Non-pigmented ciliary epithelial cell (primary cell): ENCODE measurements around the gene DIO3.
"Not testable (repeated sequence)": the region's sequence is repeated elsewhere in the genome, so short reads cannot be mapped to it uniquely, and the experiment has no call there.

ENCODE experiments used
- DNase-seq: peaks from one replicate; pipeline ENCODE4 v3.0.0-alpha.2; 2010; ENCODE audit warnings: low read depth

DIO3 gene

DNA sequence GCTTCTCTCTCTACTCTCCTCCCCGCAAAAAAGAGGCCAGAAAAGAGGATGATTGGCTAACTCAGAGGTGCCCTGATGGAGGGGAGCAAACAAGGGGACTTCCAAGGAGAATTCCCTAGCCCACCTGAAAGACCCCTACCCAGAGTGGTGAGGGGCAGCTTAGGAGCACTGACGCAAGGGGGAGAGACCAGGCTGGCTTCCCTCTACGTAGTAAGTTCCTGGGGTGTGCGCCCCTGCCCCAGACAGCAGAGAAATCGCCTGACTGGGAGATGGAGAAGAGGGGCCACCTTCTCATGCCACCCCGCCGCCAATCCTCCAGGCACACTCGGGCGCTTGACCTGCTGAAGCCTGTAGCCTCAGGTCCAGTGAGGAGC, 2.1 kb upstream of the DIO3 start:
- DNase-seq, result no peak

DNA sequence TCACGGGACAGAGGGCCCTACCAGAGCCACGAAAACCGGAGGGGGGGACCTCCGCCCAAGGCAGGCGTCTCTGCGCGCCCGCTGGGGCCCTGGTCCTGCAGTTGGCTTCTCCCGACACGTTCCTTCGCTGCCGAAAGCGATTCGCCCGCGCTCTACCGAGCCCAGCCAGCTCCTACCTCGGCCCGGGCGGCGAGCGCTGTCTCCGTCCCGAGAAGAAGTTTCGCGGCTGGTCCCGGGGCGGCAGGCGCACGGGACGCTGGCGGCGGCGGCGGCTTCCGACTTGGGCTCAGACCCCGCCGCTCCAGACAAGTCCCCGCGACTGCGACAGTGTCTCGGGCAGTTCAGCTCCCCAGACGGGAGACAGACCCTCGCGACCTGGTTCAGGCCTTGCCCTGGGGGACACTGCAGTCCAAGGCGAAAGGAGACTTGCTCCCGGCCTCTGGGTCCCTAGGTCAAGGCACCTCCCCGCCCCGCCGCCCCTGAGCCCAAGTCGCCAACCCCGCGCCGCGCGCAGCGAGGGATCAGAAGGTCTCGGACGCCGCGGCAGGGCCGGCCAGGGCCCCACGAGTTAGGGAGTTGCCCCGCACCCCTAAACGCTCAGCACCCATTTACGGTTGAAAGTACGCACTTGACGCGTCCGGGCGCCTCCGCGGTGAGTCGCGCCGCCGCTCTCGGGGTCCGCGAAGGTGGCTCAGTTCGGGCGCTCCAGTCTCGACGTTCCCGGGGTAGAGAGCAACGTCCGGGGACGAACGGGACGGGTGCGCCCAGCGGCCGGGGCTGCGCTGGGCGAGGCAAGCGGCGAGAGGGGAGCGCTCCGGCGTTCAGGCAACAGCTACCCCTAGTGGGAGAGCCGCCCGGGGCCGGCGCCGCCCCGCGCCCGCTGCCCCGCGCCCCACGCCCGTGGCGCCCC, 1.4 kb upstream of the DIO3 start:
- no peak for DNase-seq

DNA sequence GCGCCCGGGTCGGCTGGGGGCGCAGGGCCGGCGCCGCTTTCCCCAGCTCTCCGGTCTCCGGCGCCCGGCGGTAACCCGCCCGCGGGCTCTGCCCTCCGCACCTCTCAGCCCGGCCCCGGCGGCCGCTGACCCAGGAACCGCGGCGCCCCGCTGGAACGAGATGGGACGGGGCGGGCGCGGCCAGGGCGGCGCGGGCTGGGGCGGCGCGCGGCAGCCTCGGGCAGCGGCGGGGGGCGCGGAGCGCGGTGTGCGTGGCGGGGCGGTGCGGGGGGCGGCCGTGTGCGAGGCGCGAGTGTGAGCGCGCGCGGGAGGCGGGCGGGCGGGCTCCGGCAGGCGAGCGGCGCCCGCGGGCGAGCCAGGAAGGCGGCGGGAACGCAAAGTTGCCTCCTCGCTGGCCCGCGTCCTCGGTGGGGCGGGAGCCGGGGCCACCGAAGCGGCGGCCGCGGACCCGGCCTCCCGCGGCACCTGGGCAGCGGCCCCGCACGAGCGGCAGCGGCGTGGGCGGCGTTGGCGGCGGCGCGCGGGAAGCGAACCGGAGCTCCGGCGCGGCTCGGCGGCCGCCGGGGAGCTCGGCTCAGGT, 671 bp upstream of the DIO3 start:
- no peak for DNase-seq

DNA sequence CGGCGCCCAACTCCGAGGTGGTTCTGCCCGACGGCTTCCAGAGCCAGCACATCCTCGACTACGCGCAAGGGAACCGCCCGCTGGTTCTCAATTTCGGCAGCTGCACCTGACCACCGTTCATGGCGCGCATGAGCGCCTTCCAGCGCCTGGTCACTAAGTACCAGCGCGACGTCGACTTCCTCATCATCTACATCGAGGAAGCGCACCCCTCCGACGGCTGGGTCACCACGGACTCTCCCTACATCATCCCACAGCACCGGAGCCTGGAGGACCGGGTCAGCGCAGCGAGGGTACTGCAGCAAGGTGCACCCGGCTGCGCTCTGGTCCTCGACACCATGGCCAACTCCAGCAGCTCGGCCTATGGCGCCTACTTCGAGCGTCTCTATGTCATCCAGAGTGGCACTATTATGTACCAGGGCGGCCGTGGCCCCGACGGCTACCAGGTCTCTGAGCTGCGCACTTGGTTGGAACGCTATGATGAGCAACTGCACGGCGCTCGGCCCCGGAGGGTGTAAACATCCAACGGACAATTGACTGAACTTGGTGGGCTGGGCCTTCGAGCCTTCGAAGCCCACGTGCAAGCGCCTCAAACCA, 699 bp downstream of the DIO3 start:
- DNase-seq, result no peak

DNA sequence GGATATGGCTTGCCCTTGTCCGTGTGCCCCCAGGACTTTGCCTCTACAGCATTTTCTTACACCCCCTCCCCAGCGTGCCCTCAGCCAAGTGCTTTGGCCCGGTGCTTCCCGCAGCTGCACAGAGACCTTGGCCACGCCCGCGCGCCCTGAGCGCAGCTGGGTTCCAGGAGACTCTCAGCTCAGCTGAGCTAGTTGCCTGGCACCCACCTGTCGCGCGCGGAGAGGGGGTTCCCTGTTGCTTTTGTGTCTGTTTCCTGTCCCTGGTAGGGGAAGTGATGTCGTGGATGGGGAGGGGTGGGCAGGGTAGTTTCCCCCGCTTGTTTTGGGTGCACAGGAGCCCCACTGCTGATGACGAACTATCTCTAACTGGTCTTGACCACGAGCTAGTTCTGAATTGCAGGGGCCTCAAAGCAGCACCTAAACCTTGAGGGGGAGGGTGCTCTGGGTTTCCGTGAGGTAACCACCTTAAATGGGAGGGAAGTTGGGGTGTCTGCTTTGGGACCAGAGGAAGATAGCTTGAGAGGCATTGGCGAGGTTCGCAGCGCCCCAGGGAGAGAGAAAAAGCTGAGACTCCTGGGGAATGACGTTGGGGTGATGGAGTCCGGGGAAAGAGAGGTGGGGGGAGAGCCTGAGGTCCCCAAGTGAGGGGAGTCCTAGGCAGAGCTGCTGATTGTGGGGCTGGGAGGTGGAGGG, 1.5 kb downstream of the DIO3 start:
- DNase-seq, result no peak

DNA sequence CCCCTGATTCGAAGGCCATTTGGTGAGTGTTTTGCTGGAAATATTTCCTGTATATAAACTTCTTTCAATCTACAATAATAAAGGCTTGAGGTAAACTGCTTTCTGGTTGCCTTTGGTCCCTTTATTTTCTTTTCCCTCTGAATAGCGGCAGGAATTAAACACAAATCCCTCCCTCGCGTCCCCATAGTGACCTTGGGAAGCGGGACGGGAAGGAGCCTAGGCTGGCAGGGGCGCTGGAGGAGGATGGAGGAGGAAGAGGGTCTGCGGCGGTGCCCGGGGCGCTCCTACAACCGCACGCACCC, 2.0 kb downstream of the DIO3 start:
- no peak for DNase-seq

DNA sequence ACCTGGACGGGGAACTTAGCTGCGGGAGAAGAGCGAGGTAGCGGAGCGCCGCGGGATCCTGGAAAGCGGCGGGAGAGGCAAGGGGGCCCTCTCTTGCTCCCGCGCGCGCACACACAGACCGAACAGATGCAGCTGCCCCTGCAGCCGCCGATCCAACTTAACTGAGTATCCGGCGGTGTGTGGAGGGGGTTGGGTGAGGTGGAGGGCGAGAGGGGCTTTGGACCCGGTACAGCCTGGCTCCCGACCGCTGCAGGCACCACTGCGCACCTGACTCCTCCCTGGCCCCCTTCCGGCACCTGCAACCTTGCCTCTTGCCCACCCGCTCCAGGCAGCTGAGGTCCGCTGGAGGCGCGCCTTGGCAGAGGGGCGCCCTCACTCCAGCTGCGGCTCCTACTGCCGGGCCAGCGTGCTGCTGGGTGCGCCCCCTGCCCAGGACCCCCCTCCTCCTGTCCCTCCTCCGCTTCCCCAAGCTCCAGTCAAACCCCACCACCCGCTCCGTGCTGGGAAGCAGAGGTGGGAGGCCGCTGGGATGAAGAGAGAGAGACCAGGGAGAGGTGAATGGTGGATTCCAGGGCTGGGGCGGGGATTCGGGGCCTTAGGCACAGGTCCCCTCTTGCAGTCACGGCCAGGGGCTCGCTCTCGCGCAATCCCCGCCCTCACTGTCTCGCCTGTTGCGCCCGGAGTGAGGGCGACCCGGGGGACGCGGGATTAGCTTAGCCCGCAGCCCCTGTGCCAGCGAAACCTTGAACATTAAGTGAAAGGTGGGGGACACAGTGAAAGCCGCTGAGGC, 2.6 kb downstream of the DIO3 start:
- DNase-seq, result no peak

DNA sequence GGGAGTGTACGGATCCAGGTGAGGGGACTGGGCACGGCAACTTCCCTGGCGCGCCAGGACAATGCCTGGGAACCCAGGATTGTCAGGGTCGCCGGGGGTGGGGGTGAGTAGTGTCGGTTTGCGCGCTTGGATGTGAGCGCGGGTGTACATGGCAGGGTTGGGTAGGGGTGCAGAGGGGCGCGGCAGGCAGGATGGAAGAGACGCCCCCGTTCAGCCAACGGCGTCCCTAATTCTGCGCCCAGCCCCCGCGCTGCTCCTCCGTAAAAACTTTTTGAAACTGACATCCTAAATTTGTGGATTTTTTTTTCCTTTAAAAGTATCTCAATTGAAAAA, 3.1 kb downstream of the DIO3 start:
- no peak for DNase-seq

DNA sequence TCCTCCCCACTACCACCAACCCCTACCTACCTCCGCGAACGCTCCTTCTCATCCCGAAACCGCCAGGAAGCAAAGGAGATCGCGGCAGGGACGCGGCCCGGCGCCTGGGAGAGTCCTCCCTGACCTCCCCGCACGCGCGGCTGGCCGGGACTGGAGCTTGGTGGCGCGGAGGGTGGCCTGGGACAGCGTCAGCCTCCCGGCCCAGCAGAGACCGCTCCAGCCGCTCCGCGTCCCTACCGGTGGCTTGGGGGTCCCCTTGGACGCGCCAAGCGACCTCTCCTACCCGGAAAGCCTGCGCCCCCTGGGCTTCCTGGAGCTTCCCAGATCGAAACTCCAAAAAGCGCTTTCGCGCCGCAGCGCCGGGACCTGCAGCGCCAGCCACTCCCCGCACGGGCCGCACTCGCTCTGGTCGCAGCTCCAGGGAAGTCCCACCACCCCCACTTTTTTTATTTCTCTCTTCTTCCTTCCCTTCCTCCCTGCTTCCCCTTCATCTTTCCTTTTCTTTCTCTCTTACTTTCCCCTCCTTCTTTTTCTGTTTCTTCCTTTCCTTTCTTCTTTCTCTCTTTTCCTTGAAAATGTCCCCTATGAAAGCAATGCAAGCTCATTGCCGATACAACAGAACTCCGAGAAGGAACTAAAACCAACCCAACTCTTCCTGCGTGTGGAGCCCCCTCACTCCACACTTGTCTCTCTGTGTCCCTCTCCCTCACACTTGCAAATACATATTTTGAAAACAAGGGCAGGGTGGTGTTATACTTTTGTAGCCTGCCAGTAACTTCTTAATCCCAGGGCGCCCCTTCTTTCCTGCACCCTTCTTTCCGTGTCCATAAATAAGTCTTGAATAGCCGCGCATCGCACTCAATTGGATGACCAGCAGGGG, 3.8 kb downstream of the DIO3 start:
- no peak for DNase-seq

DNA sequence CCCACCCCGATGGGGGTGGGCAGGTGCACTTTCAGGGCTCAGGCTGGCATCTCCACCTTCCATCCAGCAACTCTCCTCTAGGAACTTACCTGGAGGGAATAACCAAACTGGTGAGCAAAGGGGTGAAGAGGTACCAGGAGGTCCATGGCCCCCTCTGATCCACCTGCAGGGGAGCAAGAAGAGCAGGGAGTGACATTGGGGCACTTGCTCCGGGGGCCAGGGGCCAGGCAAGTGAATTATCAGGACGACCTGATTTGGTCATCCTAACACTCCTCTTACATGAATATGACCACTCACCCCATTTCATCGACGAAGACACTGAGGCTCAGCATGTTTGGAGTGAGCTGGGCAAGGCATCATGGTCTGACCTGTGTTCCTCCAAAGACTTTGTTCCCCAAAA, 6.0 kb downstream of the DIO3 start:
- DNase-seq, result no peak

DNA sequence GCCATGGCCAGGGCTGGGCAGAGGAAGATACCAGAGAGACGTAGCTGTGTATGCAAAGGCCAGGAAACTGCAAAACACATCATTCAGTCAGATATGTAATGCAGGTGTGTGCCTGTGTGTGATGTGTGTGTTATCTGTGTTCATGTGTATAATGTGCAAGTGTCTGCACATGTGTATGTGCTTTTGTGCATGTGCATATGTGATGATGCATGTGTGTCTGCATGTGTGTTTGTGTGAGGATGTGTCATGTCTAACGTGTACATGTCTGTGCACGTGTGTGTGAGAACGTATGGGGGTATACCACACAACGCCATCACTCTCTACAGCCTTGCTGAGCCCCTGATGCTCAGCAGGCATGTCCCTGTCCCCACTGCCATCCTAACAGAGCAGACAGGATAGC, 9.7 kb downstream of the DIO3 start:
- DNase-seq, result no peak

DNA sequence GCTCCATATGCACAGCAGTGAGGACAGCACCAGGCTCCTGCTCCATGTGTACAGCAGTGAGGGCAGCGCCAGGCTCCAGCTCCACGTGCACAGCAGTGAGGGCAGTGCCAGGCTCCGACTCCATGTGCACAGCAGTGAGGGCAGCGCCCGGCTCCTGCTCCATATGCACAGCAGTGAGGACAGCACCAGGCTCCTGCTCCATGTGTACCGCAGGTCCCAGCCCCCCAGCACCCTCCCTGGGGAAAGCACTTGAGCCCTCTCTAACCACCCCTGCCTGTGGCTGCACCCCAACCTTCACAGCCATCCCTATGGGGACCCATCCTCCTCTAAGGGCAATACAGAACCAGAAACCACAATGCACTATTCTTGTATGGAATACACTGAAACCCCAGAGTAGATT, 11.2 kb downstream of the DIO3 start:
- not testable (repeated sequence) for DNase-seq

DNA sequence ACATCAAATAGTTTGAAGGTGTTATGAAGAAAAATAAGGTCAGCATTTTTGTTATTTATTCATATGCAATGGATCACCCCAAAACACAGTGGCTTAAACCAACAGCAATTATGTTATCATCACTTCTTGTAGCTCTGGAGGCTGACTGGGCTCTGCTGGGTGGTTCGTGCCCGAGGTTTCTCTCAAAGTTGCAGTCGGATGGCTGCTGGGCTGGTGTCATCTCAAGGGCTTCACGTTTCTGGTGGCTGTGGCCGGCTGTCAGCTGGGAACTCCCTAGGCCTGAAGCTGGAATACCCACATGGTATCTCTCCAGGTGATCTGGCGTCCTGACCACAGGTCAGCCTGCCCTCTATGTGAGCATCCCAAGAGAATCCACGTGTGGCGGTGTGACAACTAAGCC, 12.0 kb downstream of the DIO3 start:
- DNase-seq, result no peak

DNA sequence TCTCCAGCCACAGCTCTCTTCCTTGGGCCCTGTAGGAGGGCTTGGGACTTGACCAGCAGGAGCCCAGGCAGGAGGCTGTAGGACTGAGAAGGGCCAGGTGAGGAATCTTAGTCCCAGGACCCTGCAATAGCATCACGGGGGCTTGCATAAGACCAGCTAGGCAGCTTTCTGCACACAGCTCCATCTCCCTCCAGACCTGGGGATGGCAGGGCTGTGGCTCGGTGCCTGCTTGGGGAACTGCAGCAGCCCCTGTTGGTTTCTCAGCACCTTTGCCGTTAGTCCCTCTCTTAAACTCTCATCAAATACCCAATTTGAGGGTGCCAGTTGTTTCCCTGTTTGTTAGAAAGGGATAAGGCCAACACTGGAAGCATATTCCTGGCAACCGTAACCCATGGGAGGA, 14.3 kb downstream of the DIO3 start:
- DNase-seq, result no peak

DNA sequence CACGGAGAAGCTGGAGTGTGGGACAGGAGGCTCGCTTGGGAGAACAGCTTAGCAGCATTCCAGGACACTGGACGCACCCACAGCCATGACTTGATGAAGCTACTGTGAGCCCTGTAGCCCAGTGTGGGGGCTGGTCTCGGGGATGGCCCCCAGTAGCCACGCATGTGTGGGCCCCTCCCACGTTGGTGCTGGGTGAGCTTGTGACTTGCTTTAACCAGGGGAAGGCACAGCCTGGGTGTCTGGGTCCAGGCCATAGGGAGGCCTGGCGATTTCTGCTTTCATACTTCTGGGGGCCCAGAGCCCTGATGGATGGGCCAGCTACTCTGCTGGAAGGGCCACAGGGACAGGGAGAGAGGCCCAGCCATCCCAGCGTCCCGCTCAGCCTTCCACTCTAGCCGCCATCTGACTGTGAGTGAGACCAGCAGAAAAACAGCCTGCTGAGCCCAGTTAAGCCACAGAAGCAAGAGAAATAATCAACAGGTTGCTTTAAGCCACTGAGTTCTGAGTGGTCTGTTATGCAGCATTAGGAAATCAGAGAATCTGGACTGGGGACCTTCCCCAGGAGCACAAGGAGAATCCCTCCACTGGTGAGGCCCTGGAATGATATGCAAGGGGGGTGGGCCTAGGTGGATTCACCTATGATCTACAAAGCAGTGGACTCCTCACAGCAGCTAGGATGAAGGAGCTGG, 16.1 kb downstream of the DIO3 start:
- DNase-seq, result no peak

DNA sequence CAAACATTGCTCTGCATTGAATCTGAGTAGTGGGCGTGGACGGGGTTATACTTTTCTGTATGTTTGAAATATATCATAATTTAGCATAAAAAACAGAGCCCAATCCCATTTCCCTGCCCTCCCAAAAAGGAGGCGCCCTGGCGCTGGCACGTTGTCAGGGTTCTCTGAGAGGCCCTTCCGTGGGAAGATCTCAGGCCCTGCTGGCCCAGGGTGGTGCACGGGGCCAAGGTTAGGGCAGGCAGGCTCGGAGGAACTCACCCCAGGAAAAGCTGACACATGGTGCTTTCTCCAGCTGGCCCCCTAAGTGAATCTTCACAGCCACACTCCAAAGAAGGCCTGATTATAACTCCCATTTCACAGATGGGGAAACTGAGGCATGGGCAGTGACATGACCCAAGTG, 17.2 kb downstream of the DIO3 start:
- no peak for DNase-seq

DNA sequence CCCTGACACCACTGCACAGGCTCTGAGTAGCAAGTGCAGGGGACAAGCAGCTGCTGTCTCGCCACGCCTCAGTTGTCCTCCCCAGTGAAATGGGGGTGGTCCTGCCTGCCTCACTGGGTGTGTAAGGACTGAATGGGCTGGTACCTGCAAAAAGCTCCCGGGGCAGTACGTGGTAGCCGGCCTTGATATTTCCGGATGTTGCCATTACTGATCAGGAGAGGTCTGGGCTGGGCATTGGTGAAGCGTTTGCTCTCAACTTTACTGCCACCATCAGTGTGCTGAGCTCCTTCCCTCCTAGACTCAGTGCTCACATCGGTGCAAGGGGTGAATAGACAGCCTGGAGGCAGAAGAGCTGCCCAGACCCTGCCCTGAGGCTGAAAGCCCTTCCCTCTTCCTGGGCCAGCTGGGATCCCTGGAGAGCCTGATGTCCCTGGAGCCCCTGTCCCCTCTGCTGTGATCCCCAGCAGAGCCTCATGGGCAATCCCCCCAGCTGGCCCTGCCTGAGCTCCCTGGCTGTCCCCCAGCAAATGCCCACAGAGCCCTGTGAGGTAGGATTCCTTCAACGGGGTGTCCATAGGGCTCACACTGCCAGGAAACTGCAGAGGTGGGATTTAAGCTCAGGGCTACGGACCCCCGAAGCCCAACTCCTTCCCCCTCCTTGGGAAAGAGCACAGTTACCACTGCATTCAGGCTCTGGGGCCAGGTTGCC, 18.2 kb downstream of the DIO3 start:
- DNase-seq, result no peak

DNA sequence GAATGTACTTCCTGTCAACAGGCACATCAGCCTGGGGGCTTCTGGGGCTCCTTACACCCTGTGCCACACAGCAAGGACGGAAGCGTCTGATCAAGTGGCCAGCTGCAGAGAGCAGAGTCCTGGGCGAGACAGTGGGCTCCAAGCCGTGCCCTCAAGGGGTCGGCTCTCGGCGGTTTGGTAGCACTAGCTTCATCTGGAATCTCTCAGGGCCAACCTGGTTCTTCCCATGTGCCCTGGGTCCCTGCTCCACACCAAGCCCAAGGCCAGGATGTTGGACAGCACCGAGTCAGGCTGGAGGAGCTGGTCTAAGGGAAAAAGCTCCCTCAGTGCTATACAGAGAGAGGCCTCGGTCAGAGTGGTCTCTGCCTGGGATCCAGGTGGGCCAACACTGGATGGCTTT, 20.5 kb downstream of the DIO3 start:
- no peak for DNase-seq

DNA sequence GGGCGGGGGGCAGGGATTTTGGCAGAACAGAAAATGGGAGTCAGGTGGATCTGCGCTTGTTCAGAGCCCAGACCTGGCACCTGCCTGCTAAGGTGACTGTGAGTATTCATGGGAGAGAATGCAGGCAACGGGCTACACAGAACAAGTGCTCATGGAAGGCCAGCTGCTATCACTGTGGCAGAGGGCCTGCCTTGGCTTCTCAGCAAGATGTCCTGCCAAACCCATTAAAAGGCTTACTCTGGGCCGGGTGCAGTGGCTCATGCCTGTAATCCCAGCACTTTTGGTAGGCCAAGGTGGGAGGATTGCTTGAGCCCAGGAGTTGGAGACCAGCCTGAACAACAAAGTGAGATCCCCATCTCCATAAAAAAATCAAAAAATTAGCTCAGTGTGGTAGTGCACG, 21.0 kb downstream of the DIO3 start:
- DNase-seq, result no peak

DNA sequence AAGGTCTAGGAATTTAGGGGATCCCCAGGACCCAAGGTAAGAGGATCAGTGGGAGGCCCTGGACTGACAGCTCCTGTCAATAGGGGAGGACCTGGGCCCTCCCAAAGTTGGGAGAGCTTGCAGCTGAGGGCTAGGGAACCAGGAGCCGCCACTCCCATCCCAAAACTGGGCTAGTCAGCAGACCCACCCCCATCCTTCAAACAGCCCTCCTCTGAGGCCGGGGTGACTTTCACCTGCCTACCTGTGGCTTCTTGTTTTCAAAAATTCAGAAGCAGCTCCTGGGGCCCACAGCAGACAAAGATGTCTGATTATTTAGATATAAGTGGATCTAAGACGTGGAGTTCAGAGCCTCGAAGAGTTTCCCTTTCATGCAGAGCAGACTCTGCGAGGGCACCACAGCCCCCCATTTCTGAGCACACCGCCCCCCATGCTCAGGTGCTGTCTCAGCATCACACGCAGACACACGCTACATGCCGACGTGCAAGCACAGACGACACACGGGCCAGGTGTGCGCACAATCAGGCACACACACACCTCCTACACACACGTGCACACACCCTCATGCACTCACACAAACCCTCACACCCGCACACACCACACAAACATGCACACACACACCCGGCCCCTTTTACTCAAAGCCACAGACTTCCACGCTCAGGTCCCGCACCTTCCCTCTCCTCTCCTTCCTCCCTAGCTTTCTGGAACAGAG, 21.9 kb downstream of the DIO3 start:
- no peak for DNase-seq
